ENCODE data around the gene ATF4. TPM values are rescaled to one million over a fixed set of nuclear protein-coding genes. Genes with fewer than 3 reads are reported as not detected.

The ATF4 gene
- total and polyA plus RNA-seq, 2 of the 8 experiments (the other 6 are each of a cell fraction or from before 2014, with no cell fraction given), result 553 to 704 TPM

GRCh38 chr22:39558254-39558727 lies 37.9 kb downstream of the ATF4 start:
- Histone ChIP-seq H2AFZ (ENCODE audit: low read length) (no peak overlapping the region), H3K27ac (ENCODE audit: low read depth, low read length) (no peak overlapping the region), H2BK20ac (ENCODE audit: low read length) (no peak overlapping the region), H3K4me3 (ENCODE audit: extremely low read depth in 1 of 4, insufficient read depth in 2 of 4, low read depth in 3 of 4, low read length in 4 of 4) (peak overlapping the region; percentile 10 to 53 (median 34); a peak in 6 of 8 replicates), H4K8ac (ENCODE audit: extremely low read depth, insufficient read depth, low read length) (no peak overlapping the region), H3K9me3 (ENCODE audit: insufficient read depth in 2 of 2, low read depth in 1 of 2, low read length in 1 of 2) (no peaks in the 10 kb centered on the region), H3K79me2 (ENCODE audit: control insufficient read depth in 1 of 2, insufficient read depth in 2 of 2, low read length in 2 of 2) (no peaks in the 10 kb centered on the region), H2BK15ac (ENCODE audit: low read length) (no peak overlapping the region), H2AK5ac (ENCODE audit: low read depth, low read length) (no peak overlapping the region), H3K79me1 (ENCODE audit: low read depth, low read length) (no peaks in the 10 kb centered on the region), H2BK5ac (ENCODE audit: low read depth, low read length) (no peak overlapping the region), H3K14ac (ENCODE audit: insufficient read length) (no peak overlapping the region), H3K23ac (ENCODE audit: insufficient read length) (no peak overlapping the region), H4K5ac (ENCODE audit: insufficient read length, low read depth, low read length) (no peak overlapping the region), H3K36me3 (ENCODE audit: control insufficient read depth in 2 of 4, insufficient read depth in 4 of 4, low read length in 3 of 4) (peaks cover 0 to 3% (median 0%) of the 10 kb centered on the region in 4 experiments; a peak in 1 of 8 replicates), H2BK120ac (replicated peaks; ENCODE audit: low read depth, low read length) (no peak overlapping the region), H3K4me2 (ENCODE audit: insufficient read depth in 1 of 2, low read depth in 2 of 2, low read length in 2 of 2) (peak overlapping the region; percentile 54 to 71), H3K4me1 (replicated peaks in 1 of 4; ENCODE audit: control insufficient read depth in 3 of 4, insufficient read depth in 4 of 4, low read length in 3 of 4) (peaks cover 4 to 21% (median 6%) of the 10 kb centered on the region in 4 experiments; a peak in 6 of 7 replicates), H3K18ac (ENCODE audit: extremely low read depth, low read length) (no peak overlapping the region), H3K9ac (replicated peaks in 1 of 4; ENCODE audit: extremely low read depth in 1 of 4, low read depth in 3 of 4, low read length in 3 of 4) (no peak overlapping the region), H3K56ac (replicated peaks; ENCODE audit: insufficient read length, low read depth, low read length) (no peak overlapping the region), H3K27me3 (replicated peaks in 1 of 4; ENCODE audit: control insufficient read depth in 3 of 4, extremely low read depth in 1 of 4, insufficient read depth in 3 of 4, low read length in 3 of 4) (peaks cover 30 to 51% (median 45%) of the 10 kb centered on the region in 4 experiments), H4K91ac (replicated peaks; ENCODE audit: insufficient read length, low read length) (no peak overlapping the region), H4K20me1 (replicated peaks in 1 of 2; ENCODE audit: control insufficient read depth in 1 of 2, insufficient read depth in 2 of 2, low read length in 2 of 2) (peaks cover 0 to 8% of the 10 kb centered on the region in 2 experiments), H3K23me2 (ENCODE audit: low read depth, low read length) (peaks cover under 1% of the 10 kb centered on the region; the same call in 1 of the 2 replicates), H2BK12ac (ENCODE audit: low read depth, low read length) (no peak overlapping the region), H3K4ac (replicated peaks; ENCODE audit: insufficient read length, low read depth, low read length) (no peak overlapping the region)
- DNase-seq (ENCODE audit: low read depth in 1 of 2, low spot score in 2 of 2) (no peak), FAIRE-seq (no peak)
- POLR2A ChIA-PET (ENCODE audit: partially characterized antibody), result interaction anchor here (0.6 to 2.6 kb wide), 4 partner anchors 23 to 417 kb away, joined by 3 to 9 read pairs (median 4); no protein-coding TSS in a partner anchor
- WGBS, 2 experiments (ENCODE audit: extremely low coverage in 1 of 2, insufficient coverage in 1 of 2, insufficient read length in 1 of 2, insufficient replicate concordance in 2 of 2, low coverage in 1 of 2, low lambda C conversion rate in 2 of 2, missing lambda C conversion rate in 1 of 2), result 28% methylated on average over 26 of the region's 34 CpGs; no CpG with 5 or more reads in 1 of the 2 experiments
- CTCF ChIA-PET (ENCODE audit: partially characterized antibody), result interaction anchor here (0.6 to 5.3 kb wide), 9 partner anchors 10 to 1188 kb away, joined by 3 to 47 read pairs (median 3); partner anchors contain the start of gene CACNA1I
- TF ChIP-seq SIN3A (conservative IDR thresholded peaks at IDR 0.05 in 1 of 2, IDR thresholded peaks at IDR 0.05 in 1 of 2; ENCODE audit: low read depth in 1 of 2, low read length in 2 of 2) (no peak), ZNF274 (IDR thresholded peaks at IDR 0.05; ENCODE audit: borderline replicate concordance, extremely low read depth, low read length) (no peak), KDM5A (IDR thresholded peaks at IDR 0.05; ENCODE audit: low read length) (no peak), SP4 (IDR thresholded peaks at IDR 0.05; ENCODE audit: low read length) (no peak), KDM4A (IDR thresholded peaks at IDR 0.05; ENCODE audit: low read depth, low read length, severe bottlenecking) (peak; percentile 22), BCL11A (IDR thresholded peaks at IDR 0.05; ENCODE audit: low read depth in 2 of 2, low read length in 2 of 2) (no peak), JUND (IDR thresholded peaks at IDR 0.05; ENCODE audit: low read length) (no peak), SUZ12 (IDR thresholded peaks at IDR 0.05; ENCODE audit: low read length) (0 out of 2 replicates have a peak, but pooled peaks have one; percentile 16), TAF1 (IDR thresholded peaks at IDR 0.05; ENCODE audit: low read depth, low read length) (no peak), MAX (IDR thresholded peaks at IDR 0.05) (no peak), RAD21 (IDR thresholded peaks at IDR 0.05 in 1 of 2, conservative IDR thresholded peaks at IDR 0.05 in 1 of 2; ENCODE audit: low read depth in 2 of 2, low read length in 2 of 2) (no peak), CEBPB (IDR thresholded peaks at IDR 0.05; ENCODE audit: low read depth, low read length) (no peak), POU5F1 (IDR thresholded peaks at IDR 0.05; ENCODE audit: low read depth, low read length) (no peak)

Measured in H1 (cell line).